ENCODE measurements around the gene PLCB3. TPM values are rescaled to one million over a fixed set of nuclear protein-coding genes. Genes with fewer than 3 reads are reported as not detected.
A peak's percentile ranks its signal among the peaks of the same experiment; 100 is the strongest.

PLCB3 gene
- total and polyA plus RNA-seq, 2 of the 13 experiments (the other 11 are each of a cell fraction or from before 2014, with no cell fraction given), result 7.5 to 13.8 TPM

DNA sequence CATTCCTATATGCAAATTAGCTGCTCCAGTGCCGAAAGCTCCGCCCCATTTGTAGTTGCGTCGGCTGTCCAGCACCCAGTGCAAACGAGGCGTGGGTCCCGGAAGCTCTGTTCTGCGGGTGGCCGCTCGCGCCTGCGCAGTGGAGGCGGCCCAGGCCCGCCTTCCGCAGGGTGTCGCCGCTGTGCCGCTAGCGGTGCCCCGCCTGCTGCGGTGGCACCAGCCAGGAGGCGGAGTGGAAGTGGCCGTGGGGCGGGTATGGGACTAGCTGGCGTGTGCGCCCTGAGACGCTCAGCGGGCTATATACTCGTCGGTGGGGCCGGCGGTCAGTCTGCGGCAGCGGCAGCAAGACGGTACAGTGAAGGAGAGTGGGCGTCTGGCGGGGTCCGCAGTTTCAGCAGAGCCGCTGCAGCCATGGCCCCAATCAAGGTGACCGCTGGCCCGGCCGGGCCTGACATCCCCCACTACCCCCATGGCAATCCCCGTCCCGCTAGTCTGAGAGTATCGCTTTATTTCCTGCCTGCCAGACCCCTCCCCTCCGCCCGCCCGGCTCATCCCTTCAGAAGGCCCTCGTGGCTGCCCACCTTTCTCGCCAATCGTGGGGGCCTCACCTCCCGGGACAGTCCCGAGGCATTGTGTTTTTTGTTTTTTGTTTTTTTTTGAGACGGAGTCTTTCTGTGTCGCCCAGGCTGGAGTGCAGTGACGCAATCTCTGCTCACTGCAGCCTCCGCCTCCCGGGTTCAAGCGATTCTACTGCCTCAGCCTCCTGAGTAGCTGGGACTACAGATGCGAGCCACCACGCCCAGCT, 66.8 kb downstream of the PLCB3 start, which contains the start of gene PRDX5 (continued):
- TF ChIP-seq, protein P1, sequence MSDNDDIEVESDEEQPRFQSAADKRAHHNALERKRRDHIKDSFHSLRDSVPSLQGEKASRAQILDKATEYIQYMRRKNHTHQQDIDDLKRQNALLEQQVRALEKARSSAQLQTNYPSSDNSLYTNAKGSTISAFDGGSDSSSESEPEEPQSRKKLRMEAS (IDR thresholded peaks at IDR 0.05), result peak; percentile 28
- TF ChIP-seq, protein P2, sequence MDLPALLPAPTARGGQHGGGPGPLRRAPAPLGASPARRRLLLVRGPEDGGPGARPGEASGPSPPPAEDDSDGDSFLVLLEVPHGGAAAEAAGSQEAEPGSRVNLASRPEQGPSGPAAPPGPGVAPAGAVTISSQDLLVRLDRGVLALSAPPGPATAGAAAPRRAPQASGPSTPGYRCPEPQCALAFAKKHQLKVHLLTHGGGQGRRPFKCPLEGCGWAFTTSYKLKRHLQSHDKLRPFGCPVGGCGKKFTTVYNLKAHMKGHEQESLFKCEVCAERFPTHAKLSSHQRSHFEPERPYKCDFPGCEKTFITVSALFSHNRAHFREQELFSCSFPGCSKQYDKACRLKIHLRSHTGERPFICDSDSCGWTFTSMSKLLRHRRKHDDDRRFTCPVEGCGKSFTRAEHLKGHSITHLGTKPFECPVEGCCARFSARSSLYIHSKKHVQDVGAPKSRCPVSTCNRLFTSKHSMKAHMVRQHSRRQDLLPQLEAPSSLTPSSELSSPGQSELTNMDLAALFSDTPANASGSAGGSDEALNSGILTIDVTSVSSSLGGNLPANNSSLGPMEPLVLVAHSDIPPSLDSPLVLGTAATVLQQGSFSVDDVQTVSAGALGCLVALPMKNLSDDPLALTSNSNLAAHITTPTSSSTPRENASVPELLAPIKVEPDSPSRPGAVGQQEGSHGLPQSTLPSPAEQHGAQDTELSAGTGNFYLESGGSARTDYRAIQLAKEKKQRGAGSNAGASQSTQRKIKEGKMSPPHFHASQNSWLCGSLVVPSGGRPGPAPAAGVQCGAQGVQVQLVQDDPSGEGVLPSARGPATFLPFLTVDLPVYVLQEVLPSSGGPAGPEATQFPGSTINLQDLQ (CRISPR knock-in tag; IDR thresholded peaks at IDR 0.05), result peak; percentile 70; the same call in 1 of the 2 replicates
- TF ChIP-seq RBM39 (IDR thresholded peaks at IDR 0.05; ENCODE audit: low read depth, low read length, poor library complexity, severe bottlenecking) (no peak), JDP2 (CRISPR knock-in tag; IDR thresholded peaks at IDR 0.05; ENCODE audit: borderline replicate concordance) (no peak), ZSCAN30 (CRISPR knock-in tag; IDR thresholded peaks at IDR 0.05) (no peak), ZNF350 (CRISPR knock-in tag; IDR thresholded peaks at IDR 0.05; ENCODE audit: borderline replicate concordance, low read depth) (no peak), TEAD3 (CRISPR knock-in tag; optimal IDR thresholded peaks at IDR 0.05; ENCODE audit: borderline replicate concordance) (no peak), DR1 (CRISPR knock-in tag; IDR thresholded peaks at IDR 0.05) (0 out of 2 replicates have a peak, but pooled peaks have one; percentile 12), ZBTB3 (CRISPR knock-in tag; IDR thresholded peaks at IDR 0.05; ENCODE audit: borderline replicate concordance, low read depth) (peak; percentile 81; the same call in 1 of the 2 replicates), HOXD1 (CRISPR knock-in tag; IDR thresholded peaks at IDR 0.05) (peak; percentile 67; the same call in 1 of the 2 replicates)
- TF ChIP-seq, protein P3, sequence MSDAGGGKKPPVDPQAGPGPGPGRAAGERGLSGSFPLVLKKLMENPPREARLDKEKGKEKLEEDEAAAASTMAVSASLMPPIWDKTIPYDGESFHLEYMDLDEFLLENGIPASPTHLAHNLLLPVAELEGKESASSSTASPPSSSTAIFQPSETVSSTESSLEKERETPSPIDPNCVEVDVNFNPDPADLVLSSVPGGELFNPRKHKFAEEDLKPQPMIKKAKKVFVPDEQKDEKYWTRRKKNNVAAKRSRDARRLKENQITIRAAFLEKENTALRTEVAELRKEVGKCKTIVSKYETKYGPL (CRISPR knock-in tag; IDR thresholded peaks at IDR 0.05), result no peak
- TF ChIP-seq, protein P4, sequence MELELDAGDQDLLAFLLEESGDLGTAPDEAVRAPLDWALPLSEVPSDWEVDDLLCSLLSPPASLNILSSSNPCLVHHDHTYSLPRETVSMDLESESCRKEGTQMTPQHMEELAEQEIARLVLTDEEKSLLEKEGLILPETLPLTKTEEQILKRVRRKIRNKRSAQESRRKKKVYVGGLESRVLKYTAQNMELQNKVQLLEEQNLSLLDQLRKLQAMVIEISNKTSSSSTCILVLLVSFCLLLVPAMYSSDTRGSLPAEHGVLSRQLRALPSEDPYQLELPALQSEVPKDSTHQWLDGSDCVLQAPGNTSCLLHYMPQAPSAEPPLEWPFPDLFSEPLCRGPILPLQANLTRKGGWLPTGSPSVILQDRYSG (CRISPR knock-in tag; IDR thresholded peaks at IDR 0.05), result peak; percentile 45; the same call in 1 of the 2 replicates
- TF ChIP-seq, protein P5, sequence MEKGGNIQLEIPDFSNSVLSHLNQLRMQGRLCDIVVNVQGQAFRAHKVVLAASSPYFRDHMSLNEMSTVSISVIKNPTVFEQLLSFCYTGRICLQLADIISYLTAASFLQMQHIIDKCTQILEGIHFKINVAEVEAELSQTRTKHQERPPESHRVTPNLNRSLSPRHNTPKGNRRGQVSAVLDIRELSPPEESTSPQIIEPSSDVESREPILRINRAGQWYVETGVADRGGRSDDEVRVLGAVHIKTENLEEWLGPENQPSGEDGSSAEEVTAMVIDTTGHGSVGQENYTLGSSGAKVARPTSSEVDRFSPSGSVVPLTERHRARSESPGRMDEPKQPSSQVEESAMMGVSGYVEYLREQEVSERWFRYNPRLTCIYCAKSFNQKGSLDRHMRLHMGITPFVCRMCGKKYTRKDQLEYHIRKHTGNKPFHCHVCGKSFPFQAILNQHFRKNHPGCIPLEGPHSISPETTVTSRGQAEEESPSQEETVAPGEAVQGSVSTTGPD (CRISPR knock-in tag; IDR thresholded peaks at IDR 0.05), result no peak
- TF ChIP-seq, protein P6, sequence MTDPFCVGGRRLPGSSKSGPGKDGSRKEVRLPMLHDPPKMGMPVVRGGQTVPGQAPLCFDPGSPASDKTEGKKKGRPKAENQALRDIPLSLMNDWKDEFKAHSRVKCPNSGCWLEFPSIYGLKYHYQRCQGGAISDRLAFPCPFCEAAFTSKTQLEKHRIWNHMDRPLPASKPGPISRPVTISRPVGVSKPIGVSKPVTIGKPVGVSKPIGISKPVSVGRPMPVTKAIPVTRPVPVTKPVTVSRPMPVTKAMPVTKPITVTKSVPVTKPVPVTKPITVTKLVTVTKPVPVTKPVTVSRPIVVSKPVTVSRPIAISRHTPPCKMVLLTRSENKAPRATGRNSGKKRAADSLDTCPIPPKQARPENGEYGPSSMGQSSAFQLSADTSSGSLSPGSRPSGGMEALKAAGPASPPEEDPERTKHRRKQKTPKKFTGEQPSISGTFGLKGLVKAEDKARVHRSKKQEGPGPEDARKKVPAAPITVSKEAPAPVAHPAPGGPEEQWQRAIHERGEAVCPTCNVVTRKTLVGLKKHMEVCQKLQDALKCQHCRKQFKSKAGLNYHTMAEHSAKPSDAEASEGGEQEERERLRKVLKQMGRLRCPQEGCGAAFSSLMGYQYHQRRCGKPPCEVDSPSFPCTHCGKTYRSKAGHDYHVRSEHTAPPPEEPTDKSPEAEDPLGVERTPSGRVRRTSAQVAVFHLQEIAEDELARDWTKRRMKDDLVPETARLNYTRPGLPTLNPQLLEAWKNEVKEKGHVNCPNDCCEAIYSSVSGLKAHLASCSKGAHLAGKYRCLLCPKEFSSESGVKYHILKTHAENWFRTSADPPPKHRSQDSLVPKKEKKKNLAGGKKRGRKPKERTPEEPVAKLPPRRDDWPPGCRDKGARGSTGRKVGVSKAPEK (CRISPR knock-in tag; IDR thresholded peaks at IDR 0.05; ENCODE audit: borderline replicate concordance), result no peak
- TF ChIP-seq, protein P7, sequence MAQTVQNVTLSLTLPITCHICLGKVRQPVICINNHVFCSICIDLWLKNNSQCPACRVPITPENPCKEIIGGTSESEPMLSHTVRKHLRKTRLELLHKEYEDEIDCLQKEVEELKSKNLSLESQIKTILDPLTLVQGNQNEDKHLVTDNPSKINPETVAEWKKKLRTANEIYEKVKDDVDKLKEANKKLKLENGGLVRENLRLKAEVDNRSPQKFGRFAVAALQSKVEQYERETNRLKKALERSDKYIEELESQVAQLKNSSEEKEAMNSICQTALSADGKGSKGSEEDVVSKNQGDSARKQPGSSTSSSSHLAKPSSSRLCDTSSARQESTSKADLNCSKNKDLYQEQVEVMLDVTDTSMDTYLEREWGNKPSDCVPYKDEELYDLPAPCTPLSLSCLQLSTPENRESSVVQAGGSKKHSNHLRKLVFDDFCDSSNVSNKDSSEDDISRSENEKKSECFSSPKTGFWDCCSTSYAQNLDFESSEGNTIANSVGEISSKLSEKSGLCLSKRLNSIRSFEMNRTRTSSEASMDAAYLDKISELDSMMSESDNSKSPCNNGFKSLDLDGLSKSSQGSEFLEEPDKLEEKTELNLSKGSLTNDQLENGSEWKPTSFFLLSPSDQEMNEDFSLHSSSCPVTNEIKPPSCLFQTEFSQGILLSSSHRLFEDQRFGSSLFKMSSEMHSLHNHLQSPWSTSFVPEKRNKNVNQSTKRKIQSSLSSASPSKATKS (CRISPR knock-in tag; IDR thresholded peaks at IDR 0.05), result no peak
